Inflammatory macrophage treated with lipopolysaccharide for 4 hours (primary cell): ENCODE results near the gene PPP1R3D.
"Not testable (repeated sequence)": the region's sequence is repeated elsewhere in the genome, so short reads cannot be mapped to it uniquely, and the experiment has no call there.

Source experiments
- DNase-seq: peaks from one replicate; pipeline ENCODE4 v3.0.0-alpha.2; 2020

PPP1R3D gene

GRCh38 chr20:59911041-59911440 is 29.1 kb downstream of the PPP1R3D start:
- no peak for DNase-seq

GRCh38 chr20:59908855-59909254 is 31.2 kb downstream of the PPP1R3D start:
- DNase-seq, result no peak

- DNase-seq, result no peak
Measured at GRCh38 chr20:59903621-59904020, 36.5 kb downstream of the PPP1R3D start.

GRCh38 chr20:59902470-59902869 is 37.6 kb downstream of the PPP1R3D start:
- DNase-seq, result no peak

DNA sequence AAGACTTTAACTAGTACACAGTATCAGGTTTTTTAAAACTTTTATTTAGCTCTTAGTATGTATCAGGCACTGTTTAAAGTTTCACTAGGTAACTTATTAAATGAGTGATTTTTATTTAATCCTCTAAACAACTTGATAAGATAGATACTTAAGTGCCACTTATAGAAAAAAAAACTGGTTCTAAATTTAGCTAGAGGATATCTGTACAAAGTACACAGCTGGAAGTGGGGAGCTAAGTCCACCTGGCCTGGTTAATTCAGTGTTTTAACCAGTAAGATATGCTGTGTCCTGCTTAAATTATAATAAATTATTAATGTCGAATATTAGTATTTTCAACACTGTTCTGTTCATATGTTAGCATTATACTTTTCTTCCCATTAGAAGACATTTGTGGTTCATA is 44.2 kb downstream of the PPP1R3D start:
- DNase-seq, result no peak

GRCh38 chr20:59891581-59891980 is 48.5 kb downstream of the PPP1R3D start:
- DNase-seq, result no peak

GRCh38 chr20:59890035-59890434 is 50.1 kb downstream of the PPP1R3D start:
- DNase-seq, result not testable (repeated sequence)

DNA sequence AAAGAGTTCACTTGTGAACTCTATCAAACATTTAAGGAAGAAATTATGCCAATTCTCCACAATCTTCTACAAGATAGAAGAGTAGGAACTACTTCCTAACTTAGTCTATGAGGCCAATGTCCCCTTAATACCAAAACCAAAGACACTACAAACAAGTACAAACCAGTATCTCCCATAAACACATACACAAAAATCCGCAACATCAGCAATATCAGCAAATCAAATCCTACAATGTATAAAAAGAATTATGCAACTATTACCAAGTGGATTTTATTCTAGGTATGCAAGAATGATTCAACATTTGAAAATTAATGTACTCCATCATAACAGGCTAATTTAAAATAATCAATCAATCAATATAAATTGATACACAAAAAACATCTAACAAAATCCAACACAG is 52.1 kb downstream of the PPP1R3D start:
- DNase-seq, result no peak
